Renal pelvis (tissue), 4 donors: ENCODE measurements around the gene SHROOM4. TPM values are rescaled to one million over a fixed set of nuclear protein-coding genes. Genes with fewer than 3 reads are reported as not detected.

Source experiments
- DNase-seq: peaks from one replicate; pipeline ENCODE4 v3.0.0-alpha.2; 2013
- polyA plus RNA-seq, 3 donors: library from polyadenylated mRNA; unstranded; fragments of 120-200 nt; gene quantifications; one replicate each; pipeline ENCODE4 v1.2.1, GENCODE V29; 2013; ENCODE audit not compliant: insufficient read length in 3 of 3

SHROOM4 gene
- polyA plus RNA-seq, 3 donors = 14.6 to 23.1 (median 21.8) TPM

GRCh38 chrX:50618788-50619558 is 195.0 kb downstream of the SHROOM4 start:
- no peak for DNase-seq

- no peak for DNase-seq
These were observed 196.8 kb downstream of the SHROOM4 start for GRCh38 chrX:50617183-50617582.

GRCh38 chrX:50615570-50616158 is 198.3 kb downstream of the SHROOM4 start:
- no peak for DNase-seq

GRCh38 chrX:50614460-50614859 is 199.5 kb downstream of the SHROOM4 start:
- DNase-seq = no peak

- DNase-seq = no peak
These were observed 200.1 kb downstream of the SHROOM4 start for GRCh38 chrX:50613846-50614245.

- no peak for DNase-seq
These were observed 204.2 kb downstream of the SHROOM4 start for GRCh38 chrX:50609796-50610195.

- no peak for DNase-seq
These were observed 207.6 kb downstream of the SHROOM4 start for GRCh38 chrX:50606300-50606950.

GRCh38 chrX:50596056-50596455 is 217.9 kb downstream of the SHROOM4 start:
- DNase-seq = no peak

- no peak for DNase-seq
These were observed 219.2 kb downstream of the SHROOM4 start for GRCh38 chrX:50594788-50595187.

- no peak for DNase-seq
These were observed 227.0 kb downstream of the SHROOM4 start for GRCh38 chrX:50586980-50587379.

- no peak for DNase-seq
These were observed 227.6 kb downstream of the SHROOM4 start for GRCh38 chrX:50586407-50586806.

- no peak for DNase-seq
These were observed 232.6 kb downstream of the SHROOM4 start for GRCh38 chrX:50581405-50581804.

- DNase-seq = peak; percentile 41
These were observed 234.0 kb downstream of the SHROOM4 start for GRCh38 chrX:50579955-50580354.

GRCh38 chrX:50577326-50577725 is 236.7 kb downstream of the SHROOM4 start:
- peak; percentile 43 for DNase-seq

- no peak for DNase-seq
These were observed 246.4 kb downstream of the SHROOM4 start for GRCh38 chrX:50567636-50568035.

- no peak for DNase-seq
These were observed 248.3 kb downstream of the SHROOM4 start for GRCh38 chrX:50565718-50566117.

Other genes with a start within 250 kb of the SHROOM4 start
- not detected for gene BMP15, start 96.5 kb upstream of the SHROOM4 start, polyA plus RNA-seq